ENCODE results near the gene GPR75.

GPR75 gene

GRCh38 chr2:53820711-53821110 is 39.1 kb downstream of the GPR75 start:
- no peak overlapping the region for H3K4me3 Mint-ChIP-seq
- no peaks in the 10 kb centered on the region for H3K27me3 Mint-ChIP-seq (ENCODE audit: low read depth)
- no peaks in the 10 kb centered on the region for H3K9me3 Mint-ChIP-seq
- H3K36me3 Mint-ChIP-seq (ENCODE audit: low read depth): peaks cover 26% of the 10 kb centered on the region
- H3K27ac Mint-ChIP-seq: peak overlapping the region in 1 of 3 experiments; percentile 32
- H3K4me1 Mint-ChIP-seq: no peaks in the 10 kb centered on the region
- TF ChIP-seq, protein P1, sequence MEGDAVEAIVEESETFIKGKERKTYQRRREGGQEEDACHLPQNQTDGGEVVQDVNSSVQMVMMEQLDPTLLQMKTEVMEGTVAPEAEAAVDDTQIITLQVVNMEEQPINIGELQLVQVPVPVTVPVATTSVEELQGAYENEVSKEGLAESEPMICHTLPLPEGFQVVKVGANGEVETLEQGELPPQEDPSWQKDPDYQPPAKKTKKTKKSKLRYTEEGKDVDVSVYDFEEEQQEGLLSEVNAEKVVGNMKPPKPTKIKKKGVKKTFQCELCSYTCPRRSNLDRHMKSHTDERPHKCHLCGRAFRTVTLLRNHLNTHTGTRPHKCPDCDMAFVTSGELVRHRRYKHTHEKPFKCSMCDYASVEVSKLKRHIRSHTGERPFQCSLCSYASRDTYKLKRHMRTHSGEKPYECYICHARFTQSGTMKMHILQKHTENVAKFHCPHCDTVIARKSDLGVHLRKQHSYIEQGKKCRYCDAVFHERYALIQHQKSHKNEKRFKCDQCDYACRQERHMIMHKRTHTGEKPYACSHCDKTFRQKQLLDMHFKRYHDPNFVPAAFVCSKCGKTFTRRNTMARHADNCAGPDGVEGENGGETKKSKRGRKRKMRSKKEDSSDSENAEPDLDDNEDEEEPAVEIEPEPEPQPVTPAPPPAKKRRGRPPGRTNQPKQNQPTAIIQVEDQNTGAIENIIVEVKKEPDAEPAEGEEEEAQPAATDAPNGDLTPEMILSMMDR (IDR thresholded peaks at IDR 0.05; ENCODE audit: unreplicated experiment in 3 of 3): no peak

- no peaks in the 10 kb centered on the region for H3K4me1 Mint-ChIP-seq
- H3K36me3 Mint-ChIP-seq (ENCODE audit: low read depth): peaks cover 32% of the 10 kb centered on the region
- H3K4me3 Mint-ChIP-seq: no peak overlapping the region
- TF ChIP-seq, protein P1 (IDR thresholded peaks at IDR 0.05; ENCODE audit: unreplicated experiment in 3 of 3): no peak
- H3K27ac Mint-ChIP-seq: no peak overlapping the region
- H3K9me3 Mint-ChIP-seq: no peaks in the 10 kb centered on the region
- no peaks in the 10 kb centered on the region for H3K27me3 Mint-ChIP-seq (ENCODE audit: low read depth)
These were observed 39.7 kb downstream of the GPR75 start for GRCh38 chr2:53820048-53820447.

DNA sequence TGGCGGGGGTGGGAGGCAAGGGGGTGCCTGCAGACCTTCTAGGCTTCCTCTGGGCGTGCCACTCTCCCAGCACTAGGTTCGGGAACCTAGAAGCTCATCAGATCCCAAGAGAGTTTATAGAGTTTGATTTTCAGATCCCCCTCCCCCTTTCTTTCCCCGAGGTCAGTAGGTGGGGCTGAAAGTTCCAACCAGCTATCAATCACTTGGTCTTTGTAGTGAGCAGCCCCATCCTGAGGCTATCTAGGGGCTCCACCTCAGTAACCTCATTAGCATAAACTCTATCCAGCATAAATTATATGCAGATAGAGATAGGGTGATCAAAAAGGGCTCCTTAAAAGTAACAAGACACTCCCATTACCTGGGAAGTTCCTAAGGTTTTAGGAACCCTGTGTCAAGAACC is 40.1 kb downstream of the GPR75 start:
- H3K27ac Mint-ChIP-seq: no peak overlapping the region
- H3K27me3 Mint-ChIP-seq (ENCODE audit: low read depth): no peaks in the 10 kb centered on the region
- H3K36me3 Mint-ChIP-seq (ENCODE audit: low read depth): peaks cover 34% of the 10 kb centered on the region
- TF ChIP-seq, protein P1 (IDR thresholded peaks at IDR 0.05; ENCODE audit: unreplicated experiment in 3 of 3): no peak
- H3K9me3 Mint-ChIP-seq: no peaks in the 10 kb centered on the region
- no peak overlapping the region for H3K4me3 Mint-ChIP-seq
- no peaks in the 10 kb centered on the region for H3K4me1 Mint-ChIP-seq

GRCh38 chr2:53818854-53819435 is 40.8 kb downstream of the GPR75 start:
- peaks cover 38% of the 10 kb centered on the region for H3K36me3 Mint-ChIP-seq (ENCODE audit: low read depth)
- no peaks in the 10 kb centered on the region for H3K27me3 Mint-ChIP-seq (ENCODE audit: low read depth)
- no peak overlapping the region for H3K27ac Mint-ChIP-seq
- no peak overlapping the region for H3K4me3 Mint-ChIP-seq
- H3K4me1 Mint-ChIP-seq: no peaks in the 10 kb centered on the region
- no peaks in the 10 kb centered on the region for H3K9me3 Mint-ChIP-seq
- TF ChIP-seq, protein P1 (IDR thresholded peaks at IDR 0.05; ENCODE audit: unreplicated experiment in 3 of 3): no peak

DNA sequence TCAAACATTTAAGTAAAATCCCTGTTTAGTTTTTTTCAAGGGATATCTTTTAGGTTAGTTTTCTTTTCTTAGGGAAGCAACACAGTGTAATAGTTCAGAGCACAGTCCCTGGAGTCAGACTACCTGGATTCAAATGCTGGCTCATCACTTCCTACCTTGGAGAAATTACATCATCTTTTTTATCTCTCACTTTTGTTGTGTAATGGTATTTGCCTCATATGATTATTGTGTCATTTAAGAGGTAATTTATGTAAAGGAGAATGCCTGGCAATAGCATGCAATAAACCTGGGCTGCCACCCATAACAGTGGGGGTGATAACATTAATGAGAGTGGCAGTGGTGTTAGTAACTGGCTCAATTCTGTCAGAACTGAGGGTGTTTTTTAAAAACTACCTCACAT is 46.6 kb downstream of the GPR75 start:
- H3K4me3 Mint-ChIP-seq: no peak overlapping the region
- TF ChIP-seq, protein P1 (IDR thresholded peaks at IDR 0.05; ENCODE audit: unreplicated experiment in 3 of 3): no peak
- H3K9me3 Mint-ChIP-seq: no peaks in the 10 kb centered on the region
- no peaks in the 10 kb centered on the region for H3K4me1 Mint-ChIP-seq
- H3K27ac Mint-ChIP-seq: no peak overlapping the region
- H3K36me3 Mint-ChIP-seq (ENCODE audit: low read depth): peaks cover 76% of the 10 kb centered on the region
- no peaks in the 10 kb centered on the region for H3K27me3 Mint-ChIP-seq (ENCODE audit: low read depth)

DNA sequence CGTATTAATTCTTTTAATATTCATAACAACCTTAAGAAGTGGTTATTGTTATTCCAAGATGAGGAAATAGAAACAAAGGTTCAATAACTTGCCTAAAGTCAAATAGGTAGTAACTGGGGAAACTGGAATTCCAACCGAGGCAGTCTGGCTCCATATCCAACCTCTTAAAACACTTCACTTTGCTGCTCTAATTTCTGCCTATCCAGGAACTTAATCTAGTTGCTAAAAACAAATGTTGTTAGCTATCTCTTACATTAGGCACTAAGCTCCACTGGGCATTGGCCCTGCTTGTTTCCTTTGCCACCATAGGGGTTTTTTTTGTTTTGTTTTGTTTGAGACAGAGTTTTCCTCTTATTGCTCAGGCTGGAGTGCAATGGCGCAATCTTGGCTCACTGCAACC is 48.2 kb downstream of the GPR75 start:
- H3K4me3 Mint-ChIP-seq: no peak overlapping the region
- H3K36me3 Mint-ChIP-seq (ENCODE audit: low read depth): peaks cover 71% of the 10 kb centered on the region
- H3K9me3 Mint-ChIP-seq: no peaks in the 10 kb centered on the region
- H3K4me1 Mint-ChIP-seq: no peaks in the 10 kb centered on the region
- TF ChIP-seq, protein P1 (IDR thresholded peaks at IDR 0.05; ENCODE audit: unreplicated experiment in 3 of 3): no peak
- no peaks in the 10 kb centered on the region for H3K27me3 Mint-ChIP-seq (ENCODE audit: low read depth)
- H3K27ac Mint-ChIP-seq: no peak overlapping the region

All from nephron (organoid).